Keratinocyte (primary cell): ENCODE results near the gene ITGAD.

Experiments used
- EZH2 ChIP-seq: IDR thresholded peaks from one replicate; pipeline ENCODE4 v1.6.1; 2012; ENCODE audit warnings: inconsistent platforms, mild to moderate bottlenecking, low read length, moderate library complexity
- TF ChIP-seq, protein P1 (sequence below), 3 experiments: IDR thresholded peaks in 1 of 3; conservative IDR thresholded peaks in 1 of 3; optimal IDR thresholded peaks in 1 of 3; 2 replicates in 2 of 3; 3 replicates in 1 of 3; pipeline versions ENCODE3 to v1.5.1; 2011; ENCODE audit warnings: low read length in 3 of 3, mild to moderate bottlenecking in 3 of 3, moderate library complexity in 2 of 3, control low read depth in 1 of 3, inconsistent platforms in 1 of 3; ENCODE audit not compliant: insufficient read depth in 2 of 3; ENCODE audit errors: extremely low read depth in 1 of 3

DNA sequence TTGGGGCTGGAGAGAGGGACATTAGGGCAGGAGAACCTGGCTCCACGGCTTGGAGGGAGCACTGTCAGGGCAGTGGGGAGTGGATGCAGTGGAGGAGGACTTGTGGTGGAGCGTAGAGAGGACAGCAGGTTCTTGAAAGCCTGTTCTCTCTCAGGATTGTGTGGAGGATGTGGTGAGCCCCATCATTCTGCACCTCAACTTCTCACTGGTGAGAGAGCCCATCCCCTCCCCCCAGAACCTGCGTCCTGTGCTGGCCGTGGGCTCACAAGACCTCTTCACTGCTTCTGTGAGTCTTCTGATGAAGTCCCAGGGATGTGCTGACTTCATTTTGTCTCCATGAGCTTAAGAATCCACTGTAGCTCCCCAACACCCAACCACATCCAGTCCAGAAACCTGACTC is 21.6 kb downstream of the ITGAD start:
- TF ChIP-seq, protein P1, sequence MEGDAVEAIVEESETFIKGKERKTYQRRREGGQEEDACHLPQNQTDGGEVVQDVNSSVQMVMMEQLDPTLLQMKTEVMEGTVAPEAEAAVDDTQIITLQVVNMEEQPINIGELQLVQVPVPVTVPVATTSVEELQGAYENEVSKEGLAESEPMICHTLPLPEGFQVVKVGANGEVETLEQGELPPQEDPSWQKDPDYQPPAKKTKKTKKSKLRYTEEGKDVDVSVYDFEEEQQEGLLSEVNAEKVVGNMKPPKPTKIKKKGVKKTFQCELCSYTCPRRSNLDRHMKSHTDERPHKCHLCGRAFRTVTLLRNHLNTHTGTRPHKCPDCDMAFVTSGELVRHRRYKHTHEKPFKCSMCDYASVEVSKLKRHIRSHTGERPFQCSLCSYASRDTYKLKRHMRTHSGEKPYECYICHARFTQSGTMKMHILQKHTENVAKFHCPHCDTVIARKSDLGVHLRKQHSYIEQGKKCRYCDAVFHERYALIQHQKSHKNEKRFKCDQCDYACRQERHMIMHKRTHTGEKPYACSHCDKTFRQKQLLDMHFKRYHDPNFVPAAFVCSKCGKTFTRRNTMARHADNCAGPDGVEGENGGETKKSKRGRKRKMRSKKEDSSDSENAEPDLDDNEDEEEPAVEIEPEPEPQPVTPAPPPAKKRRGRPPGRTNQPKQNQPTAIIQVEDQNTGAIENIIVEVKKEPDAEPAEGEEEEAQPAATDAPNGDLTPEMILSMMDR (optimal IDR thresholded peaks at IDR 0.05 in 1 of 3, IDR thresholded peaks at IDR 0.05 in 1 of 3, conservative IDR thresholded peaks at IDR 0.05 in 1 of 3; ENCODE audit: extremely low read depth in 1 of 3, insufficient read depth in 2 of 3, low read length in 3 of 3), result no peak
- no peak for TF ChIP-seq EZH2
